Testis (tissue), 3 donors: ENCODE measurements around the gene SEC22C. TPM values are rescaled to one million over a fixed set of nuclear protein-coding genes. Genes with fewer than 3 reads are reported as not detected.
A peak's percentile ranks its signal among the peaks of the same experiment; 100 is the strongest.

Experiments used
- DNase-seq: peaks from one replicate; pipeline ENCODE4 v3.0.0-alpha.2; 2019
- H3K27ac ChIP-seq, 2 donors: fragments of 200-600 bp; sonication (generic); one replicate each; pipeline ENCODE4 v1.5.1; 2019
- H3K27me3 ChIP-seq: fragments of 200-600 bp; sonication (generic); one replicate; pipeline ENCODE4 v1.5.1; 2019
- H3K36me3 ChIP-seq: fragments of 200-600 bp; sonication (generic); one replicate; pipeline ENCODE4 v1.5.1; 2017; ENCODE audit warnings: low read depth; ENCODE audit errors: missing control alignments
- H3K4me1 ChIP-seq: fragments of 200-600 bp; sonication (generic); one replicate; pipeline ENCODE4 v1.5.1; 2019
- H3K4me3 ChIP-seq, 2 donors: fragments of 200-600 bp; sonication (generic); one replicate each; pipeline ENCODE4 v1.5.1; 2017 to 2019
- H3K9me3 ChIP-seq: fragments of 200-600 bp; sonication (generic); one replicate; pipeline ENCODE4 v1.5.1; 2017
- CTCF ChIP-seq, 3 experiments: fragments of 450-650 bp in 2 of 3; fragments of 200-600 bp in 1 of 3; sonication (generic) in 1 of 3; IDR thresholded peaks; one replicate each; pipeline ENCODE4 v1.5.1; 2016 to 2019; ENCODE audit warnings: antibody characterized with exemption in 3 of 3, mild to moderate bottlenecking in 2 of 3, moderate library complexity in 1 of 3
- POLR2A ChIP-seq: fragments of 450-650 bp; IDR thresholded peaks from one replicate; pipeline ENCODE4 v1.6.1; 2017; ENCODE audit warnings: antibody characterized with exemption, mild to moderate bottlenecking, moderate library complexity
- WGBS, 2 donors: methylation state at CpG; one replicate each; pipeline ENCODE4 v1.1.5; 2018; 5-methylcytosine and 5-hydroxymethylcytosine counted together
- intact Hi-C: fragments of 100-400 bp; cut with DNase I; formaldehyde crosslinking; loops from one replicate; pipeline ENCODE4 v1.15.1; 2023; ENCODE audit warnings: low total_unique reads
- polyA plus RNA-seq: library from polyadenylated mRNA; stranded (reverse); fragments of 350-450 nt; fragmentation: Illumina TruSeq; extraction: RNeasy Lipid Tissue Mini Kit (QIAGEN cat#74804); gene quantifications from one replicate; pipeline ENCODE4 v1.2.3, GENCODE V29; 2014; ENCODE audit warnings: low read depth, low replicate concordance; ENCODE audit not compliant: insufficient read depth
- total RNA-seq, 2 donors: library from RNA; depleted of rRNA; stranded (reverse); fragments of >200 nt; gene quantifications; one replicate each; pipeline ENCODE4 v1.2.3, GENCODE V29; 2016

Gene SEC22C
- total and polyA plus RNA-seq, 3 donors from 2014 or later = 61.0 to 86.3 (median 66.0) TPM

- intact Hi-C loops = no loop called here
- Histone ChIP-seq H3K27ac (no peak overlapping the region), H3K36me3 (no peaks in the 10 kb centered on the region), H3K4me3 (no peak overlapping the region), H3K9me3 (no peaks in the 10 kb centered on the region), H3K4me1 (peaks cover 25% of the 10 kb centered on the region), H3K27me3 (no peaks in the 10 kb centered on the region)
- WGBS, 2 donors = 79 to 84% methylated on average over 7 to 13 of the region's 13 CpGs
- peak; percentile 53 for DNase-seq
- TF ChIP-seq POLR2A (no peak), CTCF (IDR thresholded peaks at IDR 0.05) (no peak)
These were observed 82.8 kb downstream of the SEC22C start for GRCh38 chr3:42498791-42499477.

GRCh38 chr3:42498034-42498433, 83.7 kb downstream of the SEC22C start:
- 68 to 69% methylated on average over 1 of the region's 1 CpG for WGBS, 2 donors

More at GRCh38 chr3:42498034-42498433, 83.7 kb downstream of the SEC22C start:
- TF ChIP-seq POLR2A (no peak), CTCF (IDR thresholded peaks at IDR 0.05) (no peak)
- H3K4me3 ChIP-seq = no peak overlapping the region
- no peaks in the 10 kb centered on the region for H3K36me3 ChIP-seq
- H3K9me3 ChIP-seq = no peaks in the 10 kb centered on the region
- H3K27ac ChIP-seq = no peak overlapping the region
- H3K27me3 ChIP-seq = no peaks in the 10 kb centered on the region
- peaks cover 25% of the 10 kb centered on the region for H3K4me1 ChIP-seq
- DNase-seq = no peak
- intact Hi-C loops = no loop called here

Other genes starting within 250 kb of the SEC22C start
- 10 to 100 TPM; 15.2 to 28.7 TPM for gene LYZL4, start 171.4 kb downstream of the SEC22C start, total RNA-seq
- 77.2 TPM for gene LYZL4, start 171.4 kb downstream of the SEC22C start, polyA plus RNA-seq
- gene VIPR1, start 79.3 kb downstream of the SEC22C start, total RNA-seq = 10 to 100 TPM in 1 of 2 donors, 1 to 10 TPM in 1; 4.6 to 10.2 TPM
- 3.4 TPM for gene VIPR1, start 79.3 kb downstream of the SEC22C start, polyA plus RNA-seq
- gene SS18L2, start 8.9 kb upstream of the SEC22C start, total RNA-seq = 10 to 100 TPM; 12.9 to 18.4 TPM
- 15.6 TPM for gene SS18L2, start 8.9 kb upstream of the SEC22C start, polyA plus RNA-seq
- gene NKTR, start 18.7 kb upstream of the SEC22C start, total RNA-seq = 100 to 1,000 TPM; 175 to 203 TPM
- 42.2 TPM for gene NKTR, start 18.7 kb upstream of the SEC22C start, polyA plus RNA-seq
- gene ZBTB47, start 71.7 kb upstream of the SEC22C start, total RNA-seq = 10 to 100 TPM; 16.7 to 22.8 TPM
- gene ZBTB47, start 71.7 kb upstream of the SEC22C start, polyA plus RNA-seq = 18.1 TPM
- gene KLHL40, start 103.6 kb upstream of the SEC22C start, total RNA-seq = 1 to 10 TPM in 1 of 2 donors, under 1 TPM in 1; 0.62 to 3.1 TPM
- 3.2 TPM for gene KLHL40, start 103.6 kb upstream of the SEC22C start, polyA plus RNA-seq
- 1 to 10 TPM; 6.4 to 7.2 TPM for gene HHATL, start 120.8 kb upstream of the SEC22C start, total RNA-seq
- 6.1 TPM for gene HHATL, start 120.8 kb upstream of the SEC22C start, polyA plus RNA-seq
- 10 to 100 TPM in 1 of 2 donors, 1 to 10 TPM in 1; 6.5 to 12.5 TPM for gene CCDC13, start 191.3 kb upstream of the SEC22C start, total RNA-seq
- 23.0 TPM for gene CCDC13, start 191.3 kb upstream of the SEC22C start, polyA plus RNA-seq
- 100 to 1,000 TPM in 1 of 2 donors, 10 to 100 TPM in 1; 95.6 to 110 TPM for gene HIGD1A, start 222.5 kb upstream of the SEC22C start, total RNA-seq
- 133 TPM for gene HIGD1A, start 222.5 kb upstream of the SEC22C start, polyA plus RNA-seq
- 1 to 10 TPM; 3.4 to 7.8 TPM for gene ACKR2, start 227.5 kb upstream of the SEC22C start, total RNA-seq
- 2.7 TPM for gene ACKR2, start 227.5 kb upstream of the SEC22C start, polyA plus RNA-seq